AG04450 (cell line): ENCODE results near the gene ABTB1. TPM values are rescaled to one million over a fixed set of nuclear protein-coding genes. Genes with fewer than 3 reads are reported as not detected.
"Not testable (repeated sequence)": the region's sequence is repeated elsewhere in the genome, so short reads cannot be mapped to it uniquely, and the experiment has no call there.

Source experiments
- CTCF ChIA-PET: fragments of 300-600, 350-600 bp; formaldehyde crosslinking; extraction: SDS; loops from one replicate; lab custom pipeline; 2022; ENCODE audit warnings: antibody characterized with exemption, inconsistent platforms; lab: Charles Lee
- POLR2A ChIA-PET: fragments of 350-600 bp; formaldehyde crosslinking; extraction: SDS; loops from one replicate; lab custom pipeline; 2021; ENCODE audit warnings: antibody characterized with exemption, inconsistent platforms; lab: Yijun Ruan, JAX
- DNase-seq: peaks from one replicate; pipeline ENCODE4 v3.0.0-alpha.2; 2011; ENCODE audit warnings: low read depth, low spot score
- H3K27ac ChIP-seq: one replicate; pipeline ENCODE4 v1.5.1; 2012; ENCODE audit warnings: low read depth, low read length, control low read depth
- H3K27me3 ChIP-seq: one replicate; pipeline ENCODE4 v1.6.0; 2012; ENCODE audit warnings: low read length; ENCODE audit not compliant: control insufficient read depth, insufficient read depth
- H3K4me3 ChIP-seq: 2 replicates; pipeline ENCODE4 v1.5.1; 2011; ENCODE audit warnings: mild to moderate bottlenecking, low read depth, low read length, control low read depth
- H3K9me3 ChIP-seq: 2 replicates; pipeline ENCODE4 v1.5.1; 2012; ENCODE audit warnings: low read length; ENCODE audit not compliant: control insufficient read depth, insufficient read depth
- polyA plus RNA-seq: library from polyadenylated mRNA; depleted of rRNA; stranded (reverse); fragments of >200 nt; gene quantifications from 2 replicates; pipeline ENCODE4 v1.2.3, GENCODE V29; 2011
- TF ChIP-seq, protein P1 (sequence below): IDR thresholded peaks from 2 replicates; pipeline ENCODE4 v1.5.1; 2011; ENCODE audit warnings: low read depth, low read length, control low read depth, inconsistent platforms

The ABTB1 gene
- polyA plus RNA-seq, 1 experiment = 15.5 TPM

DNA sequence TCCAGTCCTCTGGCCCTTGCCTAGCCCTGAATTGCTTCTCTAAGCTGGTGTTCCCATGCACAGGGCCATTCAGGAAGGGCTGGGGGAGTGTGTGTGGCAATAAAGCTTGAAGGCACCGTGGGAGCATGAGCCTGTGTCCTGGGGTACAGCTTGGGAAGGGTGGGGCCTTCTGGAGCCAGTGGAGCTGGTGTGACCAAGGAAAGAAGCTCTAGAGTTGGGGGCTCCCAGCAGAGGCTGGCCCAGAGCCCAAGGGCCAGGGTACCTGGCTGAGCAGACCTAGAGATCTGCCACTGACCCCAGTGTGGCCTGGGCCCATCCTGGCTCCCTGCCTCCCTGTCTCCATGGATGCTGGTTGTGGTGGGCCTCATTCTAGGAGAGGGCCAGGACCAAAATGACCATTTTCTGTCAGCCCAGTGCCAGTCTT is 8.1 kb downstream of the ABTB1 start:
- no peak overlapping the region for H3K4me3 ChIP-seq
- ChIA-PET POLR2A (interaction anchor here (0.5 to 2.3 kb wide), 2 partner anchors 10 to 90 kb away, joined by 4 to 8 read pairs; no protein-coding TSS in a partner anchor), CTCF (interaction anchor here (1.2 kb wide), 1 partner anchor 16 kb away, joined by 15 read pairs; no protein-coding TSS in a partner anchor)
- H3K9me3 ChIP-seq = no peaks in the 10 kb centered on the region; the same call in 1 of the 2 replicates
- H3K27me3 ChIP-seq = no peaks in the 10 kb centered on the region
- H3K27ac ChIP-seq = no peak overlapping the region
- no peak for DNase-seq
- TF ChIP-seq, protein P1, sequence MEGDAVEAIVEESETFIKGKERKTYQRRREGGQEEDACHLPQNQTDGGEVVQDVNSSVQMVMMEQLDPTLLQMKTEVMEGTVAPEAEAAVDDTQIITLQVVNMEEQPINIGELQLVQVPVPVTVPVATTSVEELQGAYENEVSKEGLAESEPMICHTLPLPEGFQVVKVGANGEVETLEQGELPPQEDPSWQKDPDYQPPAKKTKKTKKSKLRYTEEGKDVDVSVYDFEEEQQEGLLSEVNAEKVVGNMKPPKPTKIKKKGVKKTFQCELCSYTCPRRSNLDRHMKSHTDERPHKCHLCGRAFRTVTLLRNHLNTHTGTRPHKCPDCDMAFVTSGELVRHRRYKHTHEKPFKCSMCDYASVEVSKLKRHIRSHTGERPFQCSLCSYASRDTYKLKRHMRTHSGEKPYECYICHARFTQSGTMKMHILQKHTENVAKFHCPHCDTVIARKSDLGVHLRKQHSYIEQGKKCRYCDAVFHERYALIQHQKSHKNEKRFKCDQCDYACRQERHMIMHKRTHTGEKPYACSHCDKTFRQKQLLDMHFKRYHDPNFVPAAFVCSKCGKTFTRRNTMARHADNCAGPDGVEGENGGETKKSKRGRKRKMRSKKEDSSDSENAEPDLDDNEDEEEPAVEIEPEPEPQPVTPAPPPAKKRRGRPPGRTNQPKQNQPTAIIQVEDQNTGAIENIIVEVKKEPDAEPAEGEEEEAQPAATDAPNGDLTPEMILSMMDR = no peak

DNA sequence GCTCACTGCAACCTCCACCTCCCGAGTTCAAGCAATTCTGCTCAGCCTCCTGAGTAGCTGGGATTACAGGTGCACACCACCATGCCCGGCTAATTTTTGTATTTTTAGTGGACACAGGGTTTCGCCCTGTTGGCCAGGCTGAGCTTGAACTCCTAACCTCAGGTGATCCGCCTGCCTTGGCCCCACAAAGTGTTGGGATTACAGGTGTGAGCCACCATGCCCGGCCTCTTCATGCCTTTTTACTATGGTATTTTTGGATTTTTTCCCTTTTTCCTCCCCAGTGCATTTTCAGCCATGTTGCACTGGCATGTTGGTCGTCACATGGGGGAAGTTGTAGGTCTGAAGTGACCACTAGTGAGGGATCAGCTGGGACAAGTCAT is 9.4 kb downstream of the ABTB1 start:
- ChIA-PET POLR2A (interaction anchor here (0.7 to 2.3 kb wide), 2 partner anchors 8 to 109 kb away, joined by 3 to 8 read pairs; no protein-coding TSS in a partner anchor), CTCF (interaction anchor here (0.6 to 1.2 kb wide), 4 partner anchors 14 to 207 kb away, joined by 3 to 15 read pairs (median 4); no protein-coding TSS in a partner anchor)
- H3K4me3 ChIP-seq, H3K27ac ChIP-seq, H3K9me3 ChIP-seq, H3K27me3 ChIP-seq, DNase-seq: not testable (repeated sequence)

DNA sequence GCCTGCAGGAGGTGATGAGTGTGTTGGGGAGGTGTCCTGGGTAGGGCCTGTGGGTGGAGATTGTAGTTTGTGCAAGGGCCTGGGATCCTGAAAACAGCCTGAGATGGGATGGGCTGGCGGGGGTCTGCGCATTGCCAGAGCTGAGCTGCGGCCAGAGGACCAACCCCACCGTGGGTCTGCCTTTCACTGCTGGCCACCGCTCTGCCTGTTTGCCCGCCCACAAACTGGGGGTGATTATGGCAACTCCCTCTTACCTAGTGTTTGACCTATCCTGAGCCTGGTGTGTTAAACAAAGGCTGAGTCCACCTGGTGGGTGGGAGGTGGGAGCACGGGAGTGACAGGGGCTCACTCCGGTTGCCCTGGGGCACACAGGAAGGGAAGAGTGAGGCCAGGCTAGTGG is 9.8 kb downstream of the ABTB1 start:
- POLR2A ChIA-PET = interaction anchor here (0.7 to 2.3 kb wide), 2 partner anchors 8 to 108 kb away, joined by 3 to 8 read pairs; no protein-coding TSS in a partner anchor
- DNase-seq = no peak

DNA sequence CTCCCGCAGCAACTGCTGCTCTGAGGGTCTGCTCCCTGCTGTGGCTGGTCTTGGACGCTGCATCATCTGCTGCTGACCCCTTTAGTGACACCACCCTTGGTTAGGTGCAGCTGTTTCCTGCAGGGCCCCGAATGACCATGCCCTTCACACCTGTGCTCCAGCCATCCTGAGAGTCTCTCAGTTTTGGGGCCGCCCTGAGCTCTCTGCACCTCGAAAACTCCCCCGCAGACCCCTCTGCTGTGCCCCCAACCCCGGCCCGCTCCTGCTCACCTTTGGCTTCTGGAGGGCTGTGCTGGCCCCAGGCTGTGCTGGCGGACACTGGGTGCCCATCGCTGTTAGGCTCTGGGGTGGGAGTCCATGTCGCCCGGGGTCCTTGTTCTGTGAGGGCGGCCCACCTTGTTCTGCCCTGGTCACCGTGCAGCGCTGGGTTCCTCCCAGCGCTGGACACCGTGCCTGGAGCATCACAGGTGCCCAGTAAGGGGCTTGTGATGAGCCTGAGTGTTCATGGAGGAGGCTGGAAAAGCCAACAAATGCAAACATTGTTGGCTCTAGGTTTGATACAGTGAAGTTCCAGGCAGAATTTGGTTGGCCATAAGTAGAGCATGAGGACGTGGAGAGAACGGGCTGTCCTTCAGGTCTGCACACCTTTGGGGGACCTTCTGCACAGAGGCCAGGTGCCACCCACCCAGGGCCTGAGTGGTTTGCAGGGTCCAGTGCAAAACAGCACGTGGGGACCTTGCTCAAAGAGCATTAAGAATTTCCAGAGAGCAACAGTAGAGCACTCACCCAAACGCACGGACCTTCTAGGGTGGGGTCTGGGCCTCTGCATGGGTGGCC is 12.3 kb downstream of the ABTB1 start:
- no peak for DNase-seq
- Histone ChIP-seq H3K4me3 (no peak overlapping the region), H3K27ac (no peak overlapping the region), H3K27me3 (no peaks in the 10 kb centered on the region), H3K9me3 (no peaks in the 10 kb centered on the region; the same call in 1 of the 2 replicates)
- CTCF ChIA-PET = interaction anchor here (1.0 to 1.8 kb wide), 2 partner anchors 26 to 148 kb away, joined by 3 to 9 read pairs; no protein-coding TSS in a partner anchor
- POLR2A ChIA-PET = no interaction called here
- TF ChIP-seq, protein P1 = no peak

More for the DNA sequence above, 9.8 kb downstream of the ABTB1 start:
- CTCF ChIA-PET = interaction anchor here (0.9 to 2.1 kb wide), 6 partner anchors 13 to 147 kb away, joined by 3 to 8 read pairs (median 3); no protein-coding TSS in a partner anchor
- Histone ChIP-seq H3K9me3 (no peaks in the 10 kb centered on the region; the same call in 1 of the 2 replicates), H3K27me3 (no peaks in the 10 kb centered on the region), H3K27ac (no peak overlapping the region), H3K4me3 (no peak overlapping the region)
- TF ChIP-seq, protein P1 = no peak

DNA sequence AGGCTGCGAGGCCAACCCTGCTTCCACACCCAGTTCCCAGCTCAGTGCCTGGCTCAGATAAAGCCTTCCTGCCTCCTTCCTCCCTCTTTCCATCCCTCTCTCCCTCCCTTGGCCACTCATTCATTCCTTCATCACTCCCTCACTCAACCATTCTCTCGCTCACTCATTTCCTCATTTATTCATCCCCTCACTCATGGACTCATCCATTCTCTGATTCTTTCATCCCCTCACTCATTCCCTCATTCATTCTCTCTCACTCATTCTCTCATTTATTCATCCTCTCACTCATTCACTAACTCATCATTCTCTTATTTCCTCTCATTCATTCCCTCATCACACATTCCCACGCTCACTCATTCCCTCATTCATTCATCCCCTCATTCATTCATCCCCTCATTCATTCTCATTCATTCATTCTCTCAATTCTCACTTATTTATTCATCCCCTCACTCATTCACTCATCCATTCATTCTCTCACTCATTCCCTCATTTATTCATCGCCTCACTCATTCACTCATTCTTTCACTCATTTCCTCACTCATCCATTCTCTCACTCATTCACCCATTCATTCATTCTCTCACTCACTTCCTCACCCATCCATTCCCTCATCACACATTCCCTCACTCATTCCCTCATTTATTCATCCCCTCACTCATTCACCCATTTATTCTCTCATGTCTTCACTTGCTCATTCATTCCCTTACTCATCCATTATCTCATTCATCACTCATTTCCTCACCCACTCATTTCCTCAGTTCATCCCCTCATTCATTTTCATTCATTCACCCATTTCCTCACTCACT is 13.2 kb downstream of the ABTB1 start:
- no peaks in the 10 kb centered on the region for H3K27me3 ChIP-seq
- ChIA-PET POLR2A (no interaction called here), CTCF (no interaction called here)
- DNase-seq = no peak
- no peak overlapping the region for H3K4me3 ChIP-seq
- H3K27ac ChIP-seq = no peak overlapping the region
- TF ChIP-seq, protein P1 = no peak
- no peaks in the 10 kb centered on the region; the same call in 1 of the 2 replicates for H3K9me3 ChIP-seq
